ENCODE data around the gene ABO. TPM values are rescaled to one million over a fixed set of nuclear protein-coding genes. Genes with fewer than 3 reads are reported as not detected.
"Not testable (repeated sequence)": the region's sequence is repeated elsewhere in the genome, so short reads cannot be mapped to it uniquely, and the experiment has no call there.

ABO gene
- total RNA-seq, 6 experiments from 2014 or later: 0.06 to 0.29 TPM; not detected in 4

DNA sequence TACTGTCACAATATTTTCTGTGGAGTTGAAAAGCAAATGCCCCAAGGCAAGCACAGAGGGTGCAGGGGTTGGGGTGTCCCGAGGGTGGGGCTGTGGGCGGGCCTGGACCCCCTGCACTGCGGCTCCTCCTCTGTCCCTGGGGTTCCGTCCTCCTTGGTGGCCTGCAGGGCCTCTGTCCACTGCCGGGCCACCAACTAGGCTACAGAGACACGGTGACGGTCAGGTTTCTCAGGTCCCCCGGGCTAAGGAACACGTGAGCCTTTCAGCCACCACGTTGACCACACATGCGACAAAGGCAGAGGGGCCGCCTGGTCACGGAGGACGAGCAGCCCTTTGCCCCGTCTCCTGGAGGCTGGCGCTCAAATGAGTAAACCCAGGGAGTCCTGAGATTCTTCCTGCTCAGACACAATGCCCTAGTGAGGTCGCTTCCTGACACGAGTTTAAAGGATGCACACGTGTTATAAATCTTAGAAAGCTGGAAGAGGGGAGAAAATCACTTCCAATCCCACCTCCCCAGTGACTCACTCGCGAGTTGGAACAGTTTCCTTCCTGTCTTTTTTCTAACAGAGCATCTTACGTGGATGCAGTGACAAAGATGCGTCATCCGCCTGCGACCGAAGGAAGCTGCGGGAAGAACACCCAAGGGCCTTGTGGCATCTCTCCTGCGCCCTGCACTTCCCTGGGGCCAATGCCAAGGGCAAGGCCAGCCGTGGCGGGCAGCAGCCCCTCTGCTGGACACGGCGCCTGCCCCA, 41.1 kb downstream of the ABO start:
- Histone ChIP-seq H3K27me3 (no peaks in the 10 kb centered on the region), H3K4me3 (no peak overlapping the region), H3K4me1 (peaks cover 0 to 5% (median 0%) of the 10 kb centered on the region in 4 donors), H3K9me3 (no peaks in the 10 kb centered on the region), H3K36me3 (no peaks in the 10 kb centered on the region), H3K27ac (no peak overlapping the region)
- TF ChIP-seq, protein P1, sequence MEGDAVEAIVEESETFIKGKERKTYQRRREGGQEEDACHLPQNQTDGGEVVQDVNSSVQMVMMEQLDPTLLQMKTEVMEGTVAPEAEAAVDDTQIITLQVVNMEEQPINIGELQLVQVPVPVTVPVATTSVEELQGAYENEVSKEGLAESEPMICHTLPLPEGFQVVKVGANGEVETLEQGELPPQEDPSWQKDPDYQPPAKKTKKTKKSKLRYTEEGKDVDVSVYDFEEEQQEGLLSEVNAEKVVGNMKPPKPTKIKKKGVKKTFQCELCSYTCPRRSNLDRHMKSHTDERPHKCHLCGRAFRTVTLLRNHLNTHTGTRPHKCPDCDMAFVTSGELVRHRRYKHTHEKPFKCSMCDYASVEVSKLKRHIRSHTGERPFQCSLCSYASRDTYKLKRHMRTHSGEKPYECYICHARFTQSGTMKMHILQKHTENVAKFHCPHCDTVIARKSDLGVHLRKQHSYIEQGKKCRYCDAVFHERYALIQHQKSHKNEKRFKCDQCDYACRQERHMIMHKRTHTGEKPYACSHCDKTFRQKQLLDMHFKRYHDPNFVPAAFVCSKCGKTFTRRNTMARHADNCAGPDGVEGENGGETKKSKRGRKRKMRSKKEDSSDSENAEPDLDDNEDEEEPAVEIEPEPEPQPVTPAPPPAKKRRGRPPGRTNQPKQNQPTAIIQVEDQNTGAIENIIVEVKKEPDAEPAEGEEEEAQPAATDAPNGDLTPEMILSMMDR (IDR thresholded peaks at IDR 0.05): no peak
- no peak for TF ChIP-seq POLR2A (IDR thresholded peaks at IDR 0.05)
- 67% methylated on average over 12 of the region's 32 CpGs for WGBS (ENCODE audit: insufficient coverage, low coverage, low lambda C conversion rate, missing lambda C conversion rate)
- ATAC-seq: no peak
- intact Hi-C loops (cut with DNase I): no loop called here
- DNase-seq: no peak

DNA sequence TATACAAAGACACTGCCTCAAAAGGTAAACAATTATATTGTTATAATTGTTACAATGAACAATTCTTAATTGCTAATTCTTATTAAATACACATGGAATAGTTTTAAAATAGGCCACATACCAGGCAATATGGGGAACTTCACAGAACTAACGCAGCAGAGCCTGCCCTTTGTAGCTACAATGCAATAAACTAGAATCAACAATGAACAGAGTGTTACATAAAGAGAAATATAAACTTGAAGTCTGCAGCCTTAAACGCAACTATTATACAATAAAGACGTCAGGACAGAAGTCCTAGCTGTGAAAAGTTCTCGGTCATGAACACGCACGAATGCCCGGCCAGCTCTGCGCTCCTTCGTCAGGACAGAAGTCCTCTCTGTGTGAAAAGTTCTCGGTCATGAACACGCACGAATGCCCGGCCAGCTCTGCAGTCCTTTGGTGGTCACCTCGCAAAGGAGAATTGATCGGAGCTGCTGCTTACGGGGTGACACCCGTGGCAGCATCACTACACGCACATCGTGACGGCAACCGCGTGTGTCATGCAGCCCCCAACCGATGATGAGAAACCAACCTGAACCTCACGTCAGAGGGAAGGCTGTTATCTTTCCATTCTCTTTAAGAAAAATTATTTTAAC, 43.0 kb downstream of the ABO start:
- H3K9me3 ChIP-seq; H3K27me3 ChIP-seq; H3K4me1 ChIP-seq; H3K36me3 ChIP-seq; H3K27ac ChIP-seq; H3K4me3 ChIP-seq; intact Hi-C loops (cut with DNase I); ATAC-seq: not testable (repeated sequence)
- peak in 1 of 3 donors; percentile 10 for DNase-seq
- 77% methylated on average over 16 of the region's 24 CpGs for WGBS (ENCODE audit: insufficient coverage, low coverage, low lambda C conversion rate, missing lambda C conversion rate)

DNA sequence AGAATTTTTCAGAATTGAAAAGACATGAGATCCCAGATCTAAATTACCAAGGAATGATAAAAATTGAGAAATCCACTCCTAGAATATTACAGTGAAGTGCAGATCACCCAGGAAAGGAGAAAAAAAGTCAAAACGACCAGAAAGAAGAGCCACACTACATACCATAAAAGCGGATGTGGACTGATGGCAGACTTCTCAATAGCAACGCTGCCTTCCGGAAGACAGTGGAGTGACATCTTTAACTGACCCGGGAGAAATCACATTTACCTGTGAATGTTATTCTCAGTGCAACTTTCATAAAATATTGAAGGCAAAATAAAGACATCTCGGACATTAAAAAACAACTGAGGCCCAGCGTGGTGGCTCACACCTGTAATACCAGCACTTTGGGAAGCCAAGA, 44.5 kb downstream of the ABO start:
- H3K27me3 ChIP-seq; H3K27ac ChIP-seq; H3K9me3 ChIP-seq; H3K4me3 ChIP-seq; ATAC-seq; intact Hi-C loops (cut with DNase I); H3K4me1 ChIP-seq; H3K36me3 ChIP-seq; DNase-seq: not testable (repeated sequence)
- 64% methylated on average over 2 of the region's 7 CpGs for WGBS (ENCODE audit: insufficient coverage, low coverage, low lambda C conversion rate, missing lambda C conversion rate)

DNA sequence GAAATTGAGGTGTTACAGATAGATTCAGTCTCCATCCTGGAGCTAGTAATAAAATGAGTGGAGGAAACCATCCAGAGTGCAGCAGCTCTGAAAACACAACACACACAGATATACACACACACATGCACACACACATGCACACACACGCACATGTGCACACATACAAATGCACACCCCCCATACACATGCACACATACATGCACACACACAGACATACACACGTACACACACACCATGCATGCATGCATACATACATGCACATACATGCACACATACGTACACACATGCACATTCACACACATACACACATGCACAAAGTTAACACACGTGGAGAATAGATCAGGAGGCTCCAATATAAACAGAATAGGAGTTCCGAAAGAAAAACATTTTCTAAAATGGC, 44.9 kb downstream of the ABO start:
- 59% methylated on average over 4 of the region's 5 CpGs for WGBS (ENCODE audit: insufficient coverage, low coverage, low lambda C conversion rate, missing lambda C conversion rate)
- H3K9me3 ChIP-seq: no peaks in the 10 kb centered on the region
- DNase-seq (no peak), ATAC-seq (no peak)
- H3K27ac ChIP-seq: no peak overlapping the region
- intact Hi-C loops (cut with DNase I): no loop called here
- H3K4me1 ChIP-seq: no peaks in the 10 kb centered on the region
- no peak overlapping the region for H3K4me3 ChIP-seq
- H3K27me3 ChIP-seq: no peaks in the 10 kb centered on the region
- TF ChIP-seq, protein P1 (IDR thresholded peaks at IDR 0.05): no peak
- TF ChIP-seq POLR2A (IDR thresholded peaks at IDR 0.05): no peak
- H3K36me3 ChIP-seq: no peaks in the 10 kb centered on the region

DNA sequence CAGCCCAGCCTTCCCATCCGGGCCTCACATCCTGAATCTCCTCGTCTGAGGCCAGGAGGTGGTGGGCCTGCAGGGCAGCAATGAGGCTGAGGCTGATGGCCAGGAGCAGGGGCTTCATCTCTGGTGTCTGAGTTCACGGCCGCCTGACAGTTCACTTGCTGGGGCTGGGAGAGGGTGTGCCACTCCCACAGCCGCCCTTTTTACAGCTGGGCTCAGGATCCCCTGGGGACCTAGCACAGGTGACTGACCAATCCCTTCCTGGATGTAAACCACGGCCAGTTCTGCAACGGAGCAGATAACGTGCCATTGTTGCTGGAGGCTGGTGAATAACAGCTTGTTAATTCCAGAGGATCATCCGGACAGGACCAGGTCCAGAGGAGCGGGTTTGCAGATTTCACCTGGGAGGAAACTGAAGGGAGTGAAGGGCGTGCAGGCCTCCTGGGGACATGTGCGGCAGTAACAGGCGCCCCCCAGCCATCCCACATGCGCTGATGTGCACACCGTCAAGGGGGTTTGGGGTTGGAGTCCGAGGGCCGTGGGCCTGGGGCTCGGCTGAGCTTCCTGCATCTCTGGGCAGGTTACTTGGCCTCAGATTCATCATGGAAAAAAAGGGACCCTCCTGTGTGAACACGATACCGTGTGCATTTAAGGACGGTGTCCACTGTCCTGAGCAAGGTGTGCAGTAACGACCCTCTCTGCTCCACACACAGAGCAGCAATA, 46.4 kb downstream of the ABO start:
- WGBS (ENCODE audit: insufficient coverage, low coverage, low lambda C conversion rate, missing lambda C conversion rate): 60% methylated on average over 1 of the region's 22 CpGs
- H3K36me3 ChIP-seq; ATAC-seq; H3K27me3 ChIP-seq; H3K9me3 ChIP-seq; intact Hi-C loops (cut with DNase I); H3K4me3 ChIP-seq; H3K4me1 ChIP-seq; H3K27ac ChIP-seq; DNase-seq: not testable (repeated sequence)

DNA sequence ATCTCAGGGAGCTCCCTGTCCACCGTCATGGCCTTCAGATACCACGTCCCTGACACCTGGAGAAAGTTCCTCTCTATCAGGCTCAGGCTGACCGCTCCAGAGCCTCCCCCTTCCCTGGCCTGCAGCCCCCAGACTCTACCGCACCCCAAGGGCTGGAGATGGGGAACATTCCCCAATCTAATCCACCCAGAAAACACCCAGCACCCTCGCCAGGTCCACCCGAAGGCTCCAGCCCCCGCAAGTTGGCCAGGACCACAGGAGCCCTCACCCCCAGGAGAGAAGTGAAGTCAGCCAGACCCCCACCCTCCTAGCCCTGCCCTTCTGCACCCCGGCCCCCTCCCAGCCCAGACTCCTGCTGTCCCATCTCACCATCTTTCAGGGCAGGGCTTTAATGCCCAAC, 47.0 kb downstream of the ABO start:
- H3K27me3 ChIP-seq; H3K4me3 ChIP-seq; ATAC-seq; intact Hi-C loops (cut with DNase I); H3K36me3 ChIP-seq; H3K27ac ChIP-seq; H3K9me3 ChIP-seq; H3K4me1 ChIP-seq: not testable (repeated sequence)
- 64% methylated on average over 4 of the region's 8 CpGs for WGBS (ENCODE audit: insufficient coverage, low coverage, low lambda C conversion rate, missing lambda C conversion rate)
- peak in 2 of 3 donors; percentile 13 to 21 for DNase-seq
